ENCODE results near the gene RFLNA. TPM values are rescaled to one million over a fixed set of nuclear protein-coding genes. Genes with fewer than 3 reads are reported as not detected.

Gene RFLNA
- total RNA-seq, 1 experiment from 2014 or later, result not detected

- no peak for DNase-seq (ENCODE audit: unreplicated experiment)
- POLR2A ChIA-PET, result no interaction called here
- Mint-ChIP-seq H3K27me3 (ENCODE audit: insufficient read depth, unreplicated experiment) (no peaks in the 10 kb centered on the region), H3K9me3 (ENCODE audit: unreplicated experiment) (no peaks in the 10 kb centered on the region), H3K4me3 (ENCODE audit: unreplicated experiment) (no peak overlapping the region), H3K36me3 (ENCODE audit: insufficient read depth, unreplicated experiment) (peaks cover 61% of the 10 kb centered on the region), H3K4me1 (ENCODE audit: insufficient read depth, unreplicated experiment) (no peaks in the 10 kb centered on the region), H3K27ac (ENCODE audit: low read depth, unreplicated experiment) (no peak overlapping the region)
- TF ChIP-seq, protein P1, sequence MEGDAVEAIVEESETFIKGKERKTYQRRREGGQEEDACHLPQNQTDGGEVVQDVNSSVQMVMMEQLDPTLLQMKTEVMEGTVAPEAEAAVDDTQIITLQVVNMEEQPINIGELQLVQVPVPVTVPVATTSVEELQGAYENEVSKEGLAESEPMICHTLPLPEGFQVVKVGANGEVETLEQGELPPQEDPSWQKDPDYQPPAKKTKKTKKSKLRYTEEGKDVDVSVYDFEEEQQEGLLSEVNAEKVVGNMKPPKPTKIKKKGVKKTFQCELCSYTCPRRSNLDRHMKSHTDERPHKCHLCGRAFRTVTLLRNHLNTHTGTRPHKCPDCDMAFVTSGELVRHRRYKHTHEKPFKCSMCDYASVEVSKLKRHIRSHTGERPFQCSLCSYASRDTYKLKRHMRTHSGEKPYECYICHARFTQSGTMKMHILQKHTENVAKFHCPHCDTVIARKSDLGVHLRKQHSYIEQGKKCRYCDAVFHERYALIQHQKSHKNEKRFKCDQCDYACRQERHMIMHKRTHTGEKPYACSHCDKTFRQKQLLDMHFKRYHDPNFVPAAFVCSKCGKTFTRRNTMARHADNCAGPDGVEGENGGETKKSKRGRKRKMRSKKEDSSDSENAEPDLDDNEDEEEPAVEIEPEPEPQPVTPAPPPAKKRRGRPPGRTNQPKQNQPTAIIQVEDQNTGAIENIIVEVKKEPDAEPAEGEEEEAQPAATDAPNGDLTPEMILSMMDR (IDR thresholded peaks at IDR 0.05; ENCODE audit: unreplicated experiment), result peak; percentile 60
- CTCF ChIA-PET, result interaction anchor here (0.6 to 2.7 kb wide), 13 partner anchors 9 to 570 kb away, joined by 3 to 8 read pairs (median 3); no protein-coding TSS in a partner anchor
- intact Hi-C loops (cut with micrococcal nuclease), result no loop called here
- no TSS peak for BruUV-seq (replicated peaks)
Observed at GRCh38 chr12:124347805-124348658, 53.1 kb downstream of the RFLNA start.

DNA sequence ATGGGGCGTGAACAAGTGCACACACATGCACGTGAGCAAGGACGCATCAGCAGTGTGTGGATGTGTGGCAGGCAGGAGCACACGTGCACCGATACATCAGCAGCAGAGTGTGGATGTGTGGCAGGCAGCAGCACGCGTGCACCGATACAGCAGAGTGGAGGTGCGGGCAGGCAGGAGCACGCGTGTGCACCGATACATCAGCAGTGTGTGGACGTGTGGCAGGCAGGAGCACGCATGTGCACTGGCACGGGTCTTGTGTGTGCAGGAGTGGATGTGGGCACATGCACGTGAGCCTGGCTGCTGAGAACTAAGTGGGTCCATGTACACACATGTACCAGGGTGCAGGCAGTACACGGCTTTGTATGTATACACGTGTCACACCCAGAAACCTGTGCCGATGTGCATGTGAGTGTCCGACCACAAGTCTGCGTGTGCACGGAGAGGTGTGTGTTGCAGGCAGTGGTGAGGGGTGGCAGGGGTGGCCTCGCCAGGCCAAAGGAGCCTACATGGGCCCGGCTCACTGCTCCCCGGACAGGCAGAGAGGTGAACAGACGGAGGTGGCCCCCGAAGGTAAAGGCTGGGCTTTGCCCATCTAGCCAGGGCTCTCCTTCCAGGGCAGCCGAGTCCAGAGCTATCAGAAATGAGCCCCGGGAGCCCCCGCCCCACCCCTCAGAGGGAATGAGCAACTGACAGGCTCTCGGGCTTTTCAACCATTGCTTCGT lies 53.9 kb downstream of the RFLNA start:
- no peaks in the 10 kb centered on the region for H3K27me3 Mint-ChIP-seq (ENCODE audit: insufficient read depth, unreplicated experiment)
- BruUV-seq (replicated peaks), result no TSS peak
- TF ChIP-seq, protein P1 (IDR thresholded peaks at IDR 0.05; ENCODE audit: unreplicated experiment), result no peak
- no peaks in the 10 kb centered on the region for H3K4me1 Mint-ChIP-seq (ENCODE audit: insufficient read depth, unreplicated experiment)
- intact Hi-C loops (cut with micrococcal nuclease), result no loop called here
- H3K27ac Mint-ChIP-seq (ENCODE audit: low read depth, unreplicated experiment), result no peak overlapping the region
- CTCF ChIA-PET, result interaction anchor here (0.6 to 2.7 kb wide), 10 partner anchors 11 to 570 kb away, joined by 3 to 8 read pairs (median 3); no protein-coding TSS in a partner anchor
- H3K36me3 Mint-ChIP-seq (ENCODE audit: insufficient read depth, unreplicated experiment), result peaks cover 61% of the 10 kb centered on the region
- no peaks in the 10 kb centered on the region for H3K9me3 Mint-ChIP-seq (ENCODE audit: unreplicated experiment)
- no peak for DNase-seq (ENCODE audit: unreplicated experiment)
- no peak overlapping the region for H3K4me3 Mint-ChIP-seq (ENCODE audit: unreplicated experiment)
- POLR2A ChIA-PET, result no interaction called here

GRCh38 chr12:124350491-124350890 lies 55.6 kb downstream of the RFLNA start:
- no peak overlapping the region for H3K4me3 Mint-ChIP-seq (ENCODE audit: unreplicated experiment)

More at GRCh38 chr12:124350491-124350890, 55.6 kb downstream of the RFLNA start:
- Mint-ChIP-seq H3K27me3 (ENCODE audit: insufficient read depth, unreplicated experiment) (no peaks in the 10 kb centered on the region), H3K36me3 (ENCODE audit: insufficient read depth, unreplicated experiment) (peaks cover 60% of the 10 kb centered on the region), H3K27ac (ENCODE audit: low read depth, unreplicated experiment) (no peak overlapping the region), H3K4me1 (ENCODE audit: insufficient read depth, unreplicated experiment) (no peaks in the 10 kb centered on the region), H3K9me3 (ENCODE audit: unreplicated experiment) (no peaks in the 10 kb centered on the region)
- no TSS peak for BruUV-seq (replicated peaks)
- TF ChIP-seq, protein P1 (IDR thresholded peaks at IDR 0.05; ENCODE audit: unreplicated experiment), result no peak
- ChIA-PET POLR2A (no interaction called here), CTCF (interaction anchor here (1.4 kb wide), 1 partner anchor 321 kb away, joined by 4 read pairs; no protein-coding TSS in a partner anchor)
- intact Hi-C loops (cut with micrococcal nuclease), result no loop called here
- no peak for DNase-seq (ENCODE audit: unreplicated experiment)

Data from MCF 10A (cell line).